ENCODE results near the gene GET4.

Gene GET4

GRCh38 chr7:901388-902154 lies 25.2 kb downstream of the GET4 start:
- TF ChIP-seq GATA3 (IDR thresholded peaks at IDR 0.05; ENCODE audit: low read depth, low read length) (no peak), GATA2 (IDR thresholded peaks at IDR 0.05; ENCODE audit: low read depth, low read length) (peak; percentile 82)

GRCh38 chr7:902996-903395 lies 26.6 kb downstream of the GET4 start:
- no peak for TF ChIP-seq GATA3 (IDR thresholded peaks at IDR 0.05; ENCODE audit: low read depth, low read length)
- no peak for TF ChIP-seq GATA2 (IDR thresholded peaks at IDR 0.05; ENCODE audit: low read depth, low read length)

- no peak for TF ChIP-seq GATA2 (IDR thresholded peaks at IDR 0.05; ENCODE audit: low read depth, low read length)
- no peak for TF ChIP-seq GATA3 (IDR thresholded peaks at IDR 0.05; ENCODE audit: low read depth, low read length)
Measured at GRCh38 chr7:903921-904755, 27.8 kb downstream of the GET4 start.

GRCh38 chr7:904847-905246 lies 28.5 kb downstream of the GET4 start:
- TF ChIP-seq GATA2 (IDR thresholded peaks at IDR 0.05; ENCODE audit: low read depth, low read length) (no peak), GATA3 (IDR thresholded peaks at IDR 0.05; ENCODE audit: low read depth, low read length) (no peak)

- TF ChIP-seq GATA2 (IDR thresholded peaks at IDR 0.05; ENCODE audit: low read depth, low read length): no peak
- no peak for TF ChIP-seq GATA3 (IDR thresholded peaks at IDR 0.05; ENCODE audit: low read depth, low read length)
Measured at GRCh38 chr7:906776-907157, 30.4 kb downstream of the GET4 start.

GRCh38 chr7:907158-907980 lies 31.0 kb downstream of the GET4 start:
- TF ChIP-seq GATA3 (IDR thresholded peaks at IDR 0.05; ENCODE audit: low read depth, low read length) (no peak), GATA2 (IDR thresholded peaks at IDR 0.05; ENCODE audit: low read depth, low read length) (no peak)

- no peak for TF ChIP-seq GATA3 (IDR thresholded peaks at IDR 0.05; ENCODE audit: low read depth, low read length)
- TF ChIP-seq GATA2 (IDR thresholded peaks at IDR 0.05; ENCODE audit: low read depth, low read length): no peak
Measured at GRCh38 chr7:908159-908581, 31.8 kb downstream of the GET4 start.

- TF ChIP-seq GATA2 (IDR thresholded peaks at IDR 0.05; ENCODE audit: low read depth, low read length) (no peak), GATA3 (IDR thresholded peaks at IDR 0.05; ENCODE audit: low read depth, low read length) (no peak)
Measured at GRCh38 chr7:909358-910329, 33.3 kb downstream of the GET4 start.

- TF ChIP-seq GATA3 (IDR thresholded peaks at IDR 0.05; ENCODE audit: low read depth, low read length) (no peak), GATA2 (IDR thresholded peaks at IDR 0.05; ENCODE audit: low read depth, low read length) (no peak)
Measured at GRCh38 chr7:910441-910861, 34.1 kb downstream of the GET4 start.

- TF ChIP-seq GATA3 (IDR thresholded peaks at IDR 0.05; ENCODE audit: low read depth, low read length) (no peak), GATA2 (IDR thresholded peaks at IDR 0.05; ENCODE audit: low read depth, low read length) (no peak)
Measured at GRCh38 chr7:910931-911431, 34.6 kb downstream of the GET4 start.

- TF ChIP-seq GATA3 (IDR thresholded peaks at IDR 0.05; ENCODE audit: low read depth, low read length): no peak
- TF ChIP-seq GATA2 (IDR thresholded peaks at IDR 0.05; ENCODE audit: low read depth, low read length): no peak
Measured at GRCh38 chr7:911791-912480, 35.6 kb downstream of the GET4 start.

All from SH-SY5Y (cell line).